Type B pancreatic cell (in vitro differentiated cells): ENCODE results near the gene MSH4. TPM values are rescaled to one million over a fixed set of nuclear protein-coding genes. Genes with fewer than 3 reads are reported as not detected.
A peak's percentile ranks its signal among the peaks of the same experiment; 100 is the strongest.
"Not testable (repeated sequence)": the region's sequence is repeated elsewhere in the genome, so short reads cannot be mapped to it uniquely, and the experiment has no call there.

ENCODE experiments used
- DNase-seq: peaks from one replicate; pipeline ENCODE4 v3.0.0; 2021; ENCODE audit warnings: mixed read lengths; ENCODE audit not compliant: unreplicated experiment; ENCODE audit errors: extremely low spot score
- H3K27ac Mint-ChIP-seq: 2 replicates; pipeline ENCODE4 v1.8.0; 2021; ENCODE audit warnings: mild to moderate bottlenecking, mixed read lengths
- H3K27me3 Mint-ChIP-seq: 2 replicates; pipeline ENCODE4 v1.8.0; 2021; ENCODE audit warnings: mixed read lengths
- H3K36me3 Mint-ChIP-seq: 2 replicates; pipeline ENCODE4 v1.8.0; 2021; ENCODE audit warnings: mixed read lengths
- H3K4me1 Mint-ChIP-seq: one replicate; pipeline ENCODE4 v1.8.0; 2021; ENCODE audit warnings: mixed read lengths; ENCODE audit not compliant: unreplicated experiment
- H3K4me3 Mint-ChIP-seq: 2 replicates; pipeline ENCODE4 v1.8.0; 2021; ENCODE audit warnings: mild to moderate bottlenecking, mixed read lengths
- H3K9me3 Mint-ChIP-seq: 2 replicates; pipeline ENCODE4 v1.8.0; 2021; ENCODE audit warnings: mixed read lengths
- total RNA-seq: library from RNA; stranded (reverse); gene quantifications from 2 replicates; pipeline ENCODE4 v1.2.1, GENCODE V29; 2021; ENCODE audit warnings: low replicate concordance
- TF ChIP-seq, protein P1 (sequence below): fragments of 200-600 bp; sonication (generic); conservative IDR thresholded peaks from 2 replicates; pipeline ENCODE4 v1.5.0; 2021; ENCODE audit warnings: antibody characterized with exemption, mild to moderate bottlenecking

Gene MSH4
- total RNA-seq, 1 donor from 2014 or later, result 0.58 TPM

DNA sequence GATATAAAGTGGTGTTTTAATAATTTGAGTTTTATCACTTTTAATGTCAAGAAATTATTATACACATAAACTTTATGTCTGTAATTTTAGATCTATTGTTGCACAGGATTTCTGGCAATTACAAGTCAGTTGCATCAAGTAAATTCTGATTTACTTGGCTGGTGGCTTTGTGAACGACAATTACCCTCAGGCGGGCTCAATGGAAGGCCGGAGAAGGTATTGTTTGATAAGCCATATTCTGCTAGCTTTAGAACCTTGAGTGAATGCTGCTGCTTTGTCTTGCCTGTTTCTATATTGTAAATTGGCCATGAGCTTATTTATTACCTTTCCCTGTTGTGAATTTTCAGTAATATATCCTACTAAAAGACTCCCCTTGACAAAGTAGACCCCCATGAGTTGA lies 4.6 kb upstream of the MSH4 start:
- H3K27me3 Mint-ChIP-seq, result no peaks in the 10 kb centered on the region
- H3K9me3 Mint-ChIP-seq, result no peaks in the 10 kb centered on the region
- H3K27ac Mint-ChIP-seq, result no peak overlapping the region
- H3K36me3 Mint-ChIP-seq, result peaks cover 63% of the 10 kb centered on the region
- TF ChIP-seq, protein P1, sequence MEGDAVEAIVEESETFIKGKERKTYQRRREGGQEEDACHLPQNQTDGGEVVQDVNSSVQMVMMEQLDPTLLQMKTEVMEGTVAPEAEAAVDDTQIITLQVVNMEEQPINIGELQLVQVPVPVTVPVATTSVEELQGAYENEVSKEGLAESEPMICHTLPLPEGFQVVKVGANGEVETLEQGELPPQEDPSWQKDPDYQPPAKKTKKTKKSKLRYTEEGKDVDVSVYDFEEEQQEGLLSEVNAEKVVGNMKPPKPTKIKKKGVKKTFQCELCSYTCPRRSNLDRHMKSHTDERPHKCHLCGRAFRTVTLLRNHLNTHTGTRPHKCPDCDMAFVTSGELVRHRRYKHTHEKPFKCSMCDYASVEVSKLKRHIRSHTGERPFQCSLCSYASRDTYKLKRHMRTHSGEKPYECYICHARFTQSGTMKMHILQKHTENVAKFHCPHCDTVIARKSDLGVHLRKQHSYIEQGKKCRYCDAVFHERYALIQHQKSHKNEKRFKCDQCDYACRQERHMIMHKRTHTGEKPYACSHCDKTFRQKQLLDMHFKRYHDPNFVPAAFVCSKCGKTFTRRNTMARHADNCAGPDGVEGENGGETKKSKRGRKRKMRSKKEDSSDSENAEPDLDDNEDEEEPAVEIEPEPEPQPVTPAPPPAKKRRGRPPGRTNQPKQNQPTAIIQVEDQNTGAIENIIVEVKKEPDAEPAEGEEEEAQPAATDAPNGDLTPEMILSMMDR, result no peak
- no peak overlapping the region for H3K4me3 Mint-ChIP-seq
- H3K4me1 Mint-ChIP-seq, result peaks cover 33% of the 10 kb centered on the region
- DNase-seq, result no peak

DNA sequence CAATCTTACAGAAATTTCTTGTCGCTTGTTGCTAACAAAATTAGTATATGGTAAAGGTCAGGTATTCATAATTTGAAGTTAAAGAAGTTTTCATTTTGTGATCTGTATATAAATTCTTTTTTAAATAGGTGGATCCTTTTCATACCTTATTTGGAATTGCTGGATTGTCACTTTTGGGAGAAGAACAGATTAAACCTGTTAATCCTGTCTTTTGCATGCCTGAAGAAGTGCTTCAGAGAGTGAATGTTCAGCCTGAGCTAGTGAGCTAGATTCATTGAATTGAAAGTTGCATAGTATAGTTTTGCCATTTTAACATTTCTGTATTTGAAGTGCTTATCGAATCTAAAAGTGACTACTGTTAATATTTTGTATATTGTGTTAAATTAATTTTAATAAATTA lies 2.3 kb upstream of the MSH4 start:
- no peaks in the 10 kb centered on the region for H3K9me3 Mint-ChIP-seq
- H3K36me3 Mint-ChIP-seq, result peaks cover 53% of the 10 kb centered on the region
- no peak overlapping the region for H3K4me3 Mint-ChIP-seq
- TF ChIP-seq, protein P1, result no peak
- peak overlapping the region; percentile 73 for H3K27ac Mint-ChIP-seq
- H3K4me1 Mint-ChIP-seq, result peaks cover 14% of the 10 kb centered on the region
- no peak for DNase-seq
- H3K27me3 Mint-ChIP-seq, result no peaks in the 10 kb centered on the region

DNA sequence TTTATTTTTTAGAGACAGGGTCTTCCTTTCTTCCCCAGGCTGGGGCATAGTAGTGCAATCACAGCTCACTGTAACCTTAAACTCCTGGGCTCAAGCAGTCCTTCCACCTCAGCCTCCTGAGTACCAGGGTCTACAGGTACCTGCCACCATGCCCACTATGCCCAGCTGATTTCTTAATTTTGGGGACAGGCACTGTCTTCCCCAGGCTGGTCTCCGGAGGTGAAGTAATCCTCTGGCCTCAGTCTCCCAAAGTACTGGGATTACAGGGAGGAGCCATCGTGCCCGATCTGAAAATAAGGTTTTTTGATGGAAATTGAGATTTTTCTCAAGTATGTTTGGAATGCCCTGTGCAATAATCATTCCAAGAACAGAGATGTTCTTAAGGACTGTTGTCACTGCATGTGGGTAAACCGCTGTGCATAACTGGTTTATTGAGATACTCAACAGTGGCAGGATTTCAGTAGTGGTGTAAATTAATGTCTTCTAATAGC lies 934 bp upstream of the MSH4 start:
- Mint-ChIP-seq H3K4me3 (no peak overlapping the region), H3K27ac (peak overlapping the region; percentile 2), H3K36me3 (peaks cover 41% of the 10 kb centered on the region)

DNA sequence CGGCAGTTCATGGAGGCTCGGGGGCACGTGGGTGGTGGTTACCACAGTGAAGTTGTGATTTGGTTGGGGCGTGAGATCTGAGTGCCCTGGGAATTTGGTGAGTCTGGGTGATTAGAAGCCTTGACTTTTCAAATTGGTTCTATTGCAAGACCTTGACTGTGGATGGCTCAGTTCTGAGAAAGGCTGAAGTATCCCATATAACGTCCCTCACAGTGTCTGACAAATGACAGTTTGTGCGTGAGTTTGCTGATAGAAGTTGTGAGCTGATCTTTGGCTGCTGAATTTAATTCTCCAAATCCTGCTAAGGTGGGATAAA lies 549 bp downstream of the MSH4 start:
- Mint-ChIP-seq H3K9me3 (no peaks in the 10 kb centered on the region), H3K27ac (no peak overlapping the region), H3K36me3 (peaks cover 30% of the 10 kb centered on the region), H3K4me3 (no peak overlapping the region), H3K27me3 (no peaks in the 10 kb centered on the region), H3K4me1 (no peaks in the 10 kb centered on the region)
- TF ChIP-seq, protein P1, result no peak
- no peak for DNase-seq

More for the DNA sequence above, 934 bp upstream of the MSH4 start:
- TF ChIP-seq, protein P1, result no peak
- no peak for DNase-seq
- Mint-ChIP-seq H3K9me3 (no peaks in the 10 kb centered on the region), H3K27me3 (no peaks in the 10 kb centered on the region), H3K4me1 (peaks cover 4% of the 10 kb centered on the region)

DNA sequence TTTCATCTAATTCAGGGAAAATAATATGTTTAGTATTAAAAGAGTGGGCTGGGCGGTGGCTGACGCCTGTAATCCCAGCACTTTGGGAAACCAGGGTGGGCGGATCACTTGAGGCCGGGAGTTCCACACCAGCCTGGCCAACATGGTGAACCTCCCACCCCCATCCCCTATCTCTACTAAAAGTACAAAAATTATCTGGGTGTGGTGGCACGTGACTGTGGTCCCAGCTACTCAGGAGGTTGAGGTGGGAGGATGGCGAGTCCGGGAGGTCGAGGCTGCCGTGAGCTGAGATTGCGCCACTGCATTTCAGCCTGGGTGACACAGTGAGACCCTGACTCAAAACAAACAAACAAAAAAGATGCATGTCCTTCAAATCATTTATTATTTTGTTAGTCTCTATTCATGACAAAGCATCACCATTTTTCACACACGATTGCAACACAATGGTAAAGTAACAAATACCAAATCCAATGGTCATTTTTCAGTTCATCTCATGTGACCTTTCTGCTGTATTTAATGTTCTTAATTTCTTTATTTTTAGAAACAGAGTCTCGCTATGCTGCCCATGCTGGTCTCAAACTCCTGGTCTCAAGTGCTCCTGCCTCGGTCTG lies 1.0 kb downstream of the MSH4 start:
- TF ChIP-seq, protein P1, result no peak
- H3K9me3 Mint-ChIP-seq, result no peaks in the 10 kb centered on the region
- peaks cover 27% of the 10 kb centered on the region for H3K36me3 Mint-ChIP-seq
- no peak overlapping the region for H3K27ac Mint-ChIP-seq
- no peaks in the 10 kb centered on the region for H3K27me3 Mint-ChIP-seq
- no peaks in the 10 kb centered on the region for H3K4me1 Mint-ChIP-seq
- DNase-seq, result no peak
- H3K4me3 Mint-ChIP-seq, result no peak overlapping the region

DNA sequence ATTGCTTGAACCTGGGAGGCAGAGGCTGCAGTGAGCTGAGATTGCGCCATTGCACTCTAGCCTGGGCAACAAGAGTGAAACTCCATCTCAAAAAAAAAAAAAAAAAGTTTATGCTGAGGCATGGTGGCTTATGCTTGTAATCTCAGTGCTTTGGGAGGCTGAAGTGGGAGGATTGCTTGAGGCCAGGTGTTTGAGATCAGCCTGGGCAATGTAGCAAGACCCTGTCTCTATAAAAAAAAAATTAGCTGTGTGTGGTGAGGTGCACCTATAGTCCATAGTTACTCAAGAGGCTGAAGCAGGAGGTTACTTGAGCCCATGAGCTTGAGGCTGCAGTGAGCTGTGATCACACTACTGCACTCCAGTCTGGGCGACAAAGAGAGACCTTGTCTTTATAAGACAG lies 4.8 kb downstream of the MSH4 start:
- H3K4me1 Mint-ChIP-seq, H3K27me3 Mint-ChIP-seq, DNase-seq, H3K9me3 Mint-ChIP-seq, H3K36me3 Mint-ChIP-seq, H3K4me3 Mint-ChIP-seq, H3K27ac Mint-ChIP-seq: not testable (repeated sequence)
